HG02798 (cell line): ENCODE results near the gene MAPK1IP1L.

Experiments used
- ATAC-seq: cut with Tn5 transposase; IDR thresholded peaks from one replicate; pipeline ENCODE4 v1.9.1; 2021; ENCODE audit warnings: mild to moderate bottlenecking; ENCODE audit not compliant: unreplicated experiment, poor library complexity

The MAPK1IP1L gene

DNA sequence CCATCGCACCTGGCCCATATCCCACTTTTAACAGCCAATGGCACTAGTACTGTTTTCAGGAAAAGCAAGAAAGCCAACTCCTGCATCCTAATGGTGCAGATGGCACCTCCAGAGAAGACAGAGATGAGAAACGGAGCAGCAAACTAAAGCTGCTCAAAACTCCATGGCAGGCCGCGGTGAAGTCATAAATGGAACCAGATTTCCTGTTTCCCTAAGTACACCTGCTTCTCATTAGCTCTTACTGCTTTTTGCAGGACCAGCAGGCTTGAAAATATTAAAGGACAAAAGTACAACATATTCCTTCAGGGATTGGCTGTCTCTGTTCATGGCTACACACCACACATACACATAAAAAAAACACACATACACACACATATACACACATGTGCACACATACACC is 40.9 kb downstream of the MAPK1IP1L start:
- no peak for ATAC-seq

GRCh38 chr14:55094292-55095157 is 43.1 kb downstream of the MAPK1IP1L start:
- ATAC-seq, result no peak

DNA sequence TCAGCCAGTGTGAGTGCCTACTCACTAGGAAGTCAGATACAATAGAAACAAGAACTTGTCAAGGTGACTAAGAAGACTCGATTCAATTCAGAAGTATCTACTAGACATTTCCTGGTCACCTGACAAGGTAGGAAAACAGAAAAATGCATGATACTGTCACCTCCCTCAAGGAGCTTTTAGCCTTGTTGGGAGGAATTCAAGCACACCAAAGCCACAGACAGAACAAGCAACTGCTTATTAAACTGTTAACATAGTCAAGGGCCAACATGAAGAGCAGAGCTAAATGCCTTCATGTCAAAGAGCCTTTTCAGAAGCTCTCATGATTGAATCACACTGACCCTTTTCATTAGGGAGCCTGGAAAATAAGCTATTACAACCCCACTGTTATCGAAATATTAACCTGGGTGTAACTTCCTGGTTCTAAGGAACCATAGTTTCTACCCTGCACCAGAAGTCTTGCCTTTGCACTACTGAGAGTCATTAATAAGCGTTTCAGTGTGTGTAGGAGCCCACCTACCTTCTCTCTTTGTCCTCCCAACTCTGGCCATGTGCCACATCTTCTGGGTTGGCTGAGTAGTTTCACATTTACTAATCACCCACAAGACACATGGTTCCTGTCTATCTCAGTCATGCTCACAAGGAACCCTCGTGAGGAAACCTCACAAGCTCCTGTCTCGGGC is 46.6 kb downstream of the MAPK1IP1L start:
- ATAC-seq, result peak; percentile 73

DNA sequence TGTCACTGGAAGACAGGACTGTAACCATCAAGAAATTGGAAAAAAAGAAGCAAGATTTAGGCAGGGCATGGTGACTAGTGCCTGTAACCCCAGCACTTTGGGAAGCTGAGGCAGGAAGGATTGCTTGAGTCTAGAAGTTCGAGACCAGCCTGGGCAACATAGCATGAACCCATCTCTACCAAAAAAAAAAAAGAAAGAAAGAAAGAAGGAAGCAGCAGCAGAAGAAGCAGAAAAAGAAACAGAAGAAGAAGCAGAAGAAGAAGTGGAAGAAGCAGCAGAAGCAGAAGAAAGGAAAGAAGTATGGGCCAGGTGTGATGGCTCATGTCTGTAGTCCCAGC is 47.1 kb downstream of the MAPK1IP1L start:
- no peak for ATAC-seq

- ATAC-seq, result no peak
Observed at GRCh38 chr14:55099756-55100155, 48.3 kb downstream of the MAPK1IP1L start.

- no peak for ATAC-seq
Observed at GRCh38 chr14:55101698-55102097, 50.3 kb downstream of the MAPK1IP1L start.

DNA sequence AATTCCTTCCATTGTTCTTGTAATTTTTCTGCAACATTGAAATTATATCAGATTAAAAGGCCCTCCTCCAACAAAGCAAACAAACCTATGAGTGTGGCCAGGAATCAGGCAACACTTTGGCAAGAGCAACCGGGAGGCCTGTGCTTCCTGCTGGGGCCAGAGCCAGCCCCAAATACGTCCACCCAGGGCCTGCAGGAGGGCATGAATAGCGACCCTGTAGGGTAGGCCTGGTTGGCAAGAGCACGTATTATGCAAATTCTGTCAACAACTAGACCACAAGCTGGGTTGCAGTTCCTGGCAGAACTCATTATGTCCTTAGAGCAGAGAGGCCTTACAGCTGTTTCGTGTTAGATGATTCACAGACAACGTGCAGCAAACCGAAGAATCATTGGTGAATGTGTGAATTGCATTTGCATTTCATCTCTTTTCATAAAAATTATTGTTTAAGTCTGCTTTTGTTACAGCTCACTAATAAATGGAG is 50.7 kb downstream of the MAPK1IP1L start:
- ATAC-seq, result peak; percentile 80

- peak; percentile 41 for ATAC-seq
Observed at GRCh38 chr14:55103005-55103640, 51.7 kb downstream of the MAPK1IP1L start.

GRCh38 chr14:55103971-55104954 is 52.8 kb downstream of the MAPK1IP1L start:
- ATAC-seq, result no peak

DNA sequence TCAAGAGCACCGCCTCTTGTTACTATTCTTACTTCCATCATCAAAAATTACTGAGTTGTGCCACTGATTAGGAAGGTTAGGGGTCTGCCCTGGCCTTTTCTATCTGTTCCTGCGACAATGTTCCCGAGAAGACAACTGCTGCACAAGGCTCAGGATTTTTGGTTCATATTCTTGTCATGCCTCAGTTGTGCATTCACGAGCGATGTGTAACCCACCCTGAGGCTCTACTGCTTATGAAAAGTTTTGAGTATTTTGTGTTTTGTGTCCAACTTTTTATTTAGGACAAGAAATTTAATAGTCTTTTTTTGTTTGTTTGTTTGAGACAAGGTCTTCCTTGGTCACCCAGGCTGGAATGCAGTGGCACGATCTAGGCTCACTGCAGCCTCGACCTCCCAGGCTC is 54.5 kb downstream of the MAPK1IP1L start:
- ATAC-seq, result no peak

- ATAC-seq, result peak; percentile 65
Observed at GRCh38 chr14:55107766-55108554, 56.5 kb downstream of the MAPK1IP1L start.

DNA sequence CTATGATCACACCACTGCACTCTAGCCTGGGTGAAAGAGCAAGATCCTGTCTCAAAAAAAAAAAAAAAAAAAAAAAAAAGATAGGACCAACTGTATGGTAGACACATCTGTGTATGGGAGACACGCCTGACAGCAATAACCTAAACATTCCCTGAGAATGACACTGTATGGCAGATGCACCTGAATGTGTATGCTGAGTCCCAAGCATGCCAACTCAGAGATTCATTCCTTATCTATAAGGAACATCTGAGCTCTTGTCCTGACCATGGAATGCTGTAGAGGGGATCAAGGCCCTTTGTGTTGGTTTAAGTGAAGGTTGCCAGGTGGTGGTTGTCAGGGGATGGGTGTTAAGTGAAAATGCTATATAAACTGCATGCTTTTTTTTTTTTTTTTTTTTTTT is 58.4 kb downstream of the MAPK1IP1L start:
- no peak for ATAC-seq

GRCh38 chr14:55111122-55111708 is 59.8 kb downstream of the MAPK1IP1L start:
- no peak for ATAC-seq

DNA sequence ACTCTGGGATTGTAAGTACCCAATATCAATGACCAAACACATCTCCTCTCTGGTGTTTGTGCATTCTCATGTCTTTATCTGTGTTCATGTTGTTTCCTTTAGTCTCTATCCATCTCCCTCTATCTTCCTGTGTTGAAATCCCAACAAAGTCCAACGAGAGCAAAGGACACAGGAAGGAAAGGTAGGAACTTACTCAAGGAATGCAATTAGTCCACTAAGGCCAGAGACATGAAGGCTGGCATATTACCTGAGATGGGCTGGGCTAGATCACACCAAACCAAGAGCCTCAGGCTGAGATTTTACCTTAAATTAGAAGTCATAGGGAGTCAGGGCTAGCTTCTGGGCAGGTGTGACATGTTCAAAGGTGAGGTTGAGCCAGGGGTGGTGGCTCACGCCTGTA is 63.3 kb downstream of the MAPK1IP1L start:
- ATAC-seq, result no peak

GRCh38 chr14:55115460-55115859 is 64.0 kb downstream of the MAPK1IP1L start:
- no peak for ATAC-seq

- no peak for ATAC-seq
Observed at GRCh38 chr14:55115861-55116245, 64.4 kb downstream of the MAPK1IP1L start.

DNA sequence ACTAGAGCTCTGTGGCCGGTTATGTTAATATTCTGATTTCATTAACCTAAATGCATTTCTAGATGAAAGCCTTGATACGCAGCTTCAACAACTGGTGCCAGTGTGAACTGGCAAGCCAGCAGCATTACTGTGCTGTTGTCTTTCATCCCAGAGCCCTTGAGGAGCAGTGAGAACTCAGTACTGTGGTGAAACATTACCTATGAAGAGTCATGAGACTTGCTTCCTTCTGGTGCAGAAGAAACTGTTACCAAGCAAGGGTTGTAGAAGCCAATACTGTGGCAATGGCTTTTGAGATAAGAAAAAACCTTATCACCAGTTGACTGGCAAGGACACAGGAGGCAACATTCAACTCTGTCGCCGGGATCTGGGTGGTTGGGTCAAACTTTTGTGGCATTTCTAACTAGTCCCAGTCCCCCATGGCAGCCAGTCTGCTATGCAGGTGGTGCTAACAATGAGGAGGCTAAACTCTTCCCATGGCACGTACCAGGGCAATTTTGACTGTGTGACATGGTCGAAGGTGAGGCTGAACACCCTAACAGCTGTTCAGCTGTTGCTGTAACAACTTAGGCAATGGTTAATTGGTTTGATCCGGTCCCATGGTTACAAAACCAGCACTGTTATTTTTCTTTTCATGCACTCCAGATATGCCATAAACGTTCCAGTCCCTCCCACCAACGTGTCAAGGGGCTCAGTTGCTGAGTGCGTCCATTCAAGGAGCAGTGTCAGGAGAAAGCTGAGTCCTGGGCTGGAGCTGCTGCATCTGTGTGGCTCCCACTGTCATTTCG is 65.0 kb downstream of the MAPK1IP1L start:
- ATAC-seq, result no peak

DNA sequence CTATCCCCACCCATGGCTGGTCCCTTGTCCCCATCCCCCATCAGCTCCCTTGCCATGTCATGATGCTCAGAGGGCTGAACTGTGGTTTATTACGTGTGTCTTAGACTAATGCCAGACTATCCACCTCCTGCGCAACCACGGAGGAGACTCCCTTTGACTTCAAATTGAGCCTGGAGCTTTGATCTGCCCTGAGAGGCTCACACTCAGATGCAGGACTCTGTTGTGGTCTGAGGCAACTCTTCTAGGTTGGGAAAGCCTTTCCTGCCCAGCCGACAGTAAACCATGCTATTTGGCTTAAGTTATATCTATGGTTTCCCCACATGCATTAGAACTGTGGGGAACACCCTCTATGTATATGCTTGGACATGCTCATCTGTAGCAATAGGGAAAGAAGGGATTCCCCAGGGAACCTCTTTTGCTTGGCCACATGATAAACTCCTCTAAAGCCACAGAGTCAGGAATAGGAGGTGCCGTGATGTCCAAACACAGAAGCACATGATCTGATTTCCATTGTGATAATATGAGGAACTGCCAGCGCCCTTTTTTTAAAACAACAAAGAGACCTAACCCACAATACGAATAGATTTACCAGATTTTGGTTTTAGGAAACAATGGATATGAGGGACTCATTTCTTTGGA is 66.5 kb downstream of the MAPK1IP1L start:
- no peak for ATAC-seq
